ENCODE data around the gene SYT1.
A peak's percentile ranks its signal among the peaks of the same experiment; 100 is the strongest.

Gene SYT1

DNA sequence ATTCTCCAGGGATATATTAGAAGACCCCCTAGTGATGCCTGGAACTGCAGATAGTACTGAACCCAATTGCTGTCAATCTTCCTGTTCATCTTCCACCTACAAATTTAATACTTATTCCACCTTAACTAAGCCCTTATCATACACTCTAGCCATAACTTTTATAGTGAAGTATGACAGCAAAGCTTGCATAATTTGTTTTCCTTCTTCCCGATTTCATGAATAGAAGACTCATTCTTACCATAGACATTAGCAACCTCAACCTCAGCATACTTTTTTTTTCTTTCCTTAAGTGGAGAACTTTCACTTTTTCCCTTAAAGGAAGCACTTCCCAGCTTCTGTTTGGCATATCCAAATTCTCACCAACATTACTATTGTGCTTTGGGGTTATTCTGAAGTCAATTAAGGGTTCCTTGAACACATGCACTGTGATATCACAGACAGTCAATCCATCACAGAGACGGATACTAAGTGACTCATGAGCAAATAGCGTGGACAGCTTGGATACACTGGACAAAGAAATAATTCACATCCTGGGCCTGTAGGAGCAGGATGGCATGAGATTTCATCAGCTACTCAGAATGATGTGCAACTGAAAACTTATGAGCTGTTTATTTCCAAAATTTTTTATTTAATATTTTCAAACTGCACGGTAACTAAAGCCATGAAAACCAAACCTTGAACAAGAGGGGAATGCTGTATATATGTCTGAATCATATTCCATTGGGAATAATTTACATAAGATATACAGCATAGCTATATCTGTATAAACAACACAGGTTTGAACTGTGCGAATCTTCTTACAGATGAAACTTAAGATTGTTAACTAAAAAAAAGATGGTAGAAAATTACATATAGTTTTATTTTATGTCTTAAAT is 63.9 kb downstream of the SYT1 start:
- no peak overlapping the region for H3K23ac ChIP-seq (ENCODE audit: low read length in 2 of 2)
- H2AFZ ChIP-seq (ENCODE audit: low read depth, low read length) = no peak overlapping the region
- no peak overlapping the region for H2BK15ac ChIP-seq (ENCODE audit: low read depth, poor library complexity, severe bottlenecking)
- no peaks in the 10 kb centered on the region for H3K36me3 ChIP-seq (ENCODE audit: control insufficient read depth in 1 of 2, insufficient read depth in 2 of 2, low read depth in 1 of 2, low read length in 2 of 2)
- no peaks in the 10 kb centered on the region for H3K9me3 ChIP-seq (ENCODE audit: control insufficient read depth, low read length)
- H4K91ac ChIP-seq (ENCODE audit: low read length) = no peak overlapping the region
- no peak overlapping the region for H3K4me2 ChIP-seq (ENCODE audit: low read length, poor library complexity, severe bottlenecking)
- H3K14ac ChIP-seq (ENCODE audit: low read length in 2 of 2) = no peak overlapping the region
- 13% methylated on average over 2 of the region's 5 CpGs for WGBS
- no peaks in the 10 kb centered on the region for H3K4me1 ChIP-seq (ENCODE audit: control insufficient read depth, insufficient read depth, low read depth, low read length)
- H3K27me3 ChIP-seq (ENCODE audit: control insufficient read depth in 1 of 2, insufficient read depth in 1 of 2, low read length in 2 of 2) = no peaks in the 10 kb centered on the region
- peak; percentile 80 for DNase-seq
- no peak overlapping the region for H2BK5ac ChIP-seq (ENCODE audit: low read depth, low read length, poor library complexity, severe bottlenecking)
- H2BK12ac ChIP-seq (ENCODE audit: low read length in 2 of 2) = no peak overlapping the region
- no peak overlapping the region for H3K4ac ChIP-seq (ENCODE audit: low read depth in 1 of 2, low read length in 2 of 2)
- no peak overlapping the region for H3K27ac ChIP-seq (ENCODE audit: low read length, poor library complexity, severe bottlenecking)
- no peak overlapping the region for H3K18ac ChIP-seq (ENCODE audit: low read depth in 1 of 2, low read length in 2 of 2)
- no peak overlapping the region for H2BK120ac ChIP-seq (ENCODE audit: low read depth, low read length)
- no peak overlapping the region for H3K9ac ChIP-seq (ENCODE audit: low read length)
- no peak overlapping the region for H3K4me3 ChIP-seq (ENCODE audit: insufficient read depth in 1 of 2, low read depth in 1 of 2, low read length in 2 of 2)
- H3K79me1 ChIP-seq (replicated peaks; ENCODE audit: low read length, poor library complexity, severe bottlenecking) = peaks cover 1% of the 10 kb centered on the region
- no peak overlapping the region for H4K8ac ChIP-seq (ENCODE audit: low read length)
- H2AK5ac ChIP-seq (ENCODE audit: low read length, severe bottlenecking) = no peak overlapping the region

DNA sequence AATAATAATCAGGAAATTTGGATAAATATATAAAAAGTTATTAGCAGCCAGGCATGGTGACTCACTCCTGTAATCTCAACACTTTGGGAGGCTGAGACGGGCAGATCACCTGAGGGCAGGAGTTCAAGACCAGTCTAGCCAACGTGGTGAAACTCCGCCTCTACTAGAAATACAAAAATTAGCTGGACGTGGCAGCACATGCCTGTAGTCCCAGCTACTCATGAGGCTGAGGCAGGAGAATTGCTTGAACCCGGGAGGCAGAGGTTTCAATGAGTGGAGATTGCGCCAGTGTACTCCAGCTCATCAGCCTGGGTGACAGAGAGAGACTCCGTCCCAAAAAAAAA is 64.5 kb downstream of the SYT1 start:
- H3K18ac ChIP-seq (ENCODE audit: low read depth in 1 of 2, low read length in 2 of 2) = no peak overlapping the region
- DNase-seq = no peak
- peak overlapping the region; percentile 3 for H4K91ac ChIP-seq (ENCODE audit: low read length)
- no peak overlapping the region for H2AFZ ChIP-seq (ENCODE audit: low read depth, low read length)
- H2BK12ac ChIP-seq (ENCODE audit: low read length in 2 of 2) = no peak overlapping the region
- no peak overlapping the region for H3K4me3 ChIP-seq (ENCODE audit: insufficient read depth in 1 of 2, low read depth in 1 of 2, low read length in 2 of 2)
- H3K27ac ChIP-seq (ENCODE audit: low read length, poor library complexity, severe bottlenecking) = no peak overlapping the region
- H3K14ac ChIP-seq (ENCODE audit: low read length in 2 of 2) = no peak overlapping the region
- H3K9me3 ChIP-seq (ENCODE audit: control insufficient read depth, low read length) = no peaks in the 10 kb centered on the region
- H2BK120ac ChIP-seq (ENCODE audit: low read depth, low read length) = no peak overlapping the region
- H3K4me1 ChIP-seq (ENCODE audit: control insufficient read depth, insufficient read depth, low read depth, low read length) = no peaks in the 10 kb centered on the region
- no peak overlapping the region for H3K23ac ChIP-seq (ENCODE audit: low read length in 2 of 2)
- no peak overlapping the region for H3K4ac ChIP-seq (ENCODE audit: low read depth in 1 of 2, low read length in 2 of 2)
- no peak overlapping the region for H2BK15ac ChIP-seq (ENCODE audit: low read depth, poor library complexity, severe bottlenecking)
- no peaks in the 10 kb centered on the region for H3K27me3 ChIP-seq (ENCODE audit: control insufficient read depth in 1 of 2, insufficient read depth in 1 of 2, low read length in 2 of 2)
- H2BK5ac ChIP-seq (ENCODE audit: low read depth, low read length, poor library complexity, severe bottlenecking) = no peak overlapping the region
- H2AK5ac ChIP-seq (ENCODE audit: low read length, severe bottlenecking) = no peak overlapping the region
- no peak overlapping the region for H4K8ac ChIP-seq (ENCODE audit: low read length)
- WGBS = 75% methylated on average over 4 of the region's 7 CpGs
- no peak overlapping the region for H3K4me2 ChIP-seq (ENCODE audit: low read length, poor library complexity, severe bottlenecking)
- no peaks in the 10 kb centered on the region for H3K36me3 ChIP-seq (ENCODE audit: control insufficient read depth in 1 of 2, insufficient read depth in 2 of 2, low read depth in 1 of 2, low read length in 2 of 2)
- H3K9ac ChIP-seq (ENCODE audit: low read length) = no peak overlapping the region
- H3K79me1 ChIP-seq (replicated peaks; ENCODE audit: low read length, poor library complexity, severe bottlenecking) = peaks cover 1% of the 10 kb centered on the region

DNA sequence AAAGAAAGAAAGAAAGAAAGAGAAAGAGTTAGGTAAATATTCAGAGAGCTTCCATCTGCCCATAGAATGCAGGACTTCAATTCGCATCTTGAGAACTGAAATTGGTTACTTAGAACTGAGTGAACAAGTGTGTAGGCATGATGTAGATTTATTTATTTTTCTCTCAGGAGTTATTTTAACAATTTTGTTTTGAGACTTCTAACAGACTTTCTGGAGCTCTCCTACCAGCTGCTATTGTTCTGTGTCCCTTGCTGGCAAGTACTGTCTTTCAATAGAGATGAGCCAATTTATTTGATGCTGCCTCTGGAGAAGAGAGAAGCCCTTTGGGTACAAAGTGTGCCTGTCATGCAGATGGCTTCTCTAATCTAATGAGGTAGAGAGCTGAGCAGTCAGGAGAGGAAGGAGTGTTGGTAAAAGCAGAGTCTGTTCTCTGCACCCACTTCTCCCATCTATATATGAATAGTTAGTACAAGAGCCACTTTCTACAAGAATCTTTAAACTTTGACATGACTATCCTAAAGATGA is 67.0 kb downstream of the SYT1 start:
- Histone ChIP-seq H3K23ac (ENCODE audit: low read length in 2 of 2) (no peak overlapping the region), H3K4me2 (ENCODE audit: low read length, poor library complexity, severe bottlenecking) (no peak overlapping the region), H3K9ac (ENCODE audit: low read length) (no peak overlapping the region), H3K36me3 (ENCODE audit: control insufficient read depth in 1 of 2, insufficient read depth in 2 of 2, low read depth in 1 of 2, low read length in 2 of 2) (no peaks in the 10 kb centered on the region), H3K18ac (ENCODE audit: low read depth in 1 of 2, low read length in 2 of 2) (no peak overlapping the region), H2BK12ac (ENCODE audit: low read length in 2 of 2) (no peak overlapping the region), H3K79me1 (replicated peaks; ENCODE audit: low read length, poor library complexity, severe bottlenecking) (peaks cover 4% of the 10 kb centered on the region), H3K14ac (ENCODE audit: low read length in 2 of 2) (no peak overlapping the region), H2AFZ (ENCODE audit: low read depth, low read length) (no peak overlapping the region), H3K27me3 (ENCODE audit: control insufficient read depth in 1 of 2, insufficient read depth in 1 of 2, low read length in 2 of 2) (no peaks in the 10 kb centered on the region), H2BK5ac (ENCODE audit: low read depth, low read length, poor library complexity, severe bottlenecking) (no peak overlapping the region), H2AK5ac (ENCODE audit: low read length, severe bottlenecking) (no peak overlapping the region), H3K4me1 (ENCODE audit: control insufficient read depth, insufficient read depth, low read depth, low read length) (no peaks in the 10 kb centered on the region), H2BK120ac (ENCODE audit: low read depth, low read length) (no peak overlapping the region), H4K8ac (ENCODE audit: low read length) (no peak overlapping the region), H3K9me3 (ENCODE audit: control insufficient read depth, low read length) (no peaks in the 10 kb centered on the region), H3K27ac (ENCODE audit: low read length, poor library complexity, severe bottlenecking) (no peak overlapping the region), H3K4ac (ENCODE audit: low read depth in 1 of 2, low read length in 2 of 2) (no peak overlapping the region), H3K4me3 (ENCODE audit: insufficient read depth in 1 of 2, low read depth in 1 of 2, low read length in 2 of 2) (no peak overlapping the region), H2BK15ac (ENCODE audit: low read depth, poor library complexity, severe bottlenecking) (no peak overlapping the region), H4K91ac (ENCODE audit: low read length) (no peak overlapping the region)
- 75% methylated on average over 1 of the region's 1 CpG for WGBS
- DNase-seq = no peak

DNA sequence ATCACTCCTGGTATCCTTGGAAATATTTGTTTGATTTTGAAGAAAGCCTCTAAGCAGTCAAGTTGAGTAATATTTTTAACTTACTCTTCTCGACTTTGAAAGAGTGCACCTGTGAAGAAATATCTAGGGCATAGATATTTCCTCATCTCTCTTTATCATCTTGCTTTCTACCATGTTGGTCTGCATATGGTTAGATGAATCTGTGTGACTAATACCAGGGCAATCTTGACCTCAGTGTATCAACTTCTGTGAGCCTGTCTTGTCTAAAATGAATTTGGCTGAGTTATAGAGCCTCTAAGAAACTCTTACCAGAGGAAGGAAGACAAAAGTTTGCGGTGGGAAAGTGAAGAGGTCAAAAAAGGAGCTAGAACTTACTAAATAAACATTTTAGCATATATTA is 68.4 kb downstream of the SYT1 start:
- H3K9me3 ChIP-seq (ENCODE audit: control insufficient read depth, low read length) = no peaks in the 10 kb centered on the region
- H3K14ac ChIP-seq (ENCODE audit: low read length in 2 of 2) = no peak overlapping the region
- no peaks in the 10 kb centered on the region for H3K36me3 ChIP-seq (ENCODE audit: control insufficient read depth in 1 of 2, insufficient read depth in 2 of 2, low read depth in 1 of 2, low read length in 2 of 2)
- no peaks in the 10 kb centered on the region for H3K4me1 ChIP-seq (ENCODE audit: control insufficient read depth, insufficient read depth, low read depth, low read length)
- H3K27ac ChIP-seq (ENCODE audit: low read length, poor library complexity, severe bottlenecking) = no peak overlapping the region
- no peak overlapping the region for H2AK5ac ChIP-seq (ENCODE audit: low read length, severe bottlenecking)
- no peak overlapping the region for H4K91ac ChIP-seq (ENCODE audit: low read length)
- no peaks in the 10 kb centered on the region for H3K27me3 ChIP-seq (ENCODE audit: control insufficient read depth in 1 of 2, insufficient read depth in 1 of 2, low read length in 2 of 2)
- H3K9ac ChIP-seq (ENCODE audit: low read length) = no peak overlapping the region
- H3K4ac ChIP-seq (ENCODE audit: low read depth in 1 of 2, low read length in 2 of 2) = no peak overlapping the region
- H3K79me1 ChIP-seq (replicated peaks; ENCODE audit: low read length, poor library complexity, severe bottlenecking) = peaks cover 4% of the 10 kb centered on the region
- WGBS = no CpG with 5 or more reads among the region's 2 CpGs
- no peak overlapping the region for H3K23ac ChIP-seq (ENCODE audit: low read length in 2 of 2)
- H2BK5ac ChIP-seq (ENCODE audit: low read depth, low read length, poor library complexity, severe bottlenecking) = no peak overlapping the region
- no peak for DNase-seq
- no peak overlapping the region for H3K4me2 ChIP-seq (ENCODE audit: low read length, poor library complexity, severe bottlenecking)
- H2BK120ac ChIP-seq (ENCODE audit: low read depth, low read length) = no peak overlapping the region
- H3K18ac ChIP-seq (ENCODE audit: low read depth in 1 of 2, low read length in 2 of 2) = no peak overlapping the region
- H2BK12ac ChIP-seq (ENCODE audit: low read length in 2 of 2) = no peak overlapping the region
- H3K4me3 ChIP-seq (ENCODE audit: insufficient read depth in 1 of 2, low read depth in 1 of 2, low read length in 2 of 2) = no peak overlapping the region
- H2AFZ ChIP-seq (ENCODE audit: low read depth, low read length) = no peak overlapping the region
- no peak overlapping the region for H2BK15ac ChIP-seq (ENCODE audit: low read depth, poor library complexity, severe bottlenecking)
- H4K8ac ChIP-seq (ENCODE audit: low read length) = no peak overlapping the region
